Occipital lobe (tissue), 2 donors: ENCODE measurements around the gene SEC31B. TPM values are rescaled to one million over a fixed set of nuclear protein-coding genes. Genes with fewer than 3 reads are reported as not detected.

ENCODE experiments used
- DNase-seq: peaks from one replicate; lab custom pipeline; 2025; lab: John Stamatoyannopoulos, UW
- total RNA-seq: library from RNA; depleted of rRNA; stranded (reverse); fragments of >200 nt; gene quantifications from one replicate; pipeline ENCODE4 v1.2.3, GENCODE V29; 2014

Gene SEC31B
- total RNA-seq, 1 donor from 2014 or later = 3.7 TPM

GRCh38 chr10:100498059-100498458 is 21.6 kb downstream of the SEC31B start:
- no peak for DNase-seq

- no peak for DNase-seq
These were observed 23.1 kb downstream of the SEC31B start for GRCh38 chr10:100496567-100496966.

GRCh38 chr10:100490531-100490930 is 29.1 kb downstream of the SEC31B start:
- DNase-seq = no peak

GRCh38 chr10:100489396-100489795 is 30.3 kb downstream of the SEC31B start:
- no peak for DNase-seq

- DNase-seq = no peak
These were observed 32.1 kb downstream of the SEC31B start for GRCh38 chr10:100487529-100487928.

- no peak for DNase-seq
These were observed 33.7 kb downstream of the SEC31B start for GRCh38 chr10:100485801-100486495.

GRCh38 chr10:100485366-100485765 is 34.3 kb downstream of the SEC31B start:
- DNase-seq = no peak

- DNase-seq = no peak
These were observed 35.6 kb downstream of the SEC31B start for GRCh38 chr10:100483876-100484666.

GRCh38 chr10:100482834-100483185 is 36.9 kb downstream of the SEC31B start:
- DNase-seq = no peak

- DNase-seq = peak; percentile 40
These were observed 37.4 kb downstream of the SEC31B start for GRCh38 chr10:100482181-100482833.

GRCh38 chr10:100481462-100482081 is 38.1 kb downstream of the SEC31B start:
- DNase-seq = peak; percentile 77

- DNase-seq = no peak
These were observed 39.7 kb downstream of the SEC31B start for GRCh38 chr10:100480002-100480401.

GRCh38 chr10:100479037-100479436 is 40.6 kb downstream of the SEC31B start:
- no peak for DNase-seq

- no peak for DNase-seq
These were observed 41.7 kb downstream of the SEC31B start for GRCh38 chr10:100477970-100478369.

- DNase-seq = no peak
These were observed 49.3 kb downstream of the SEC31B start for GRCh38 chr10:100470367-100470766.

GRCh38 chr10:100469756-100470155 is 49.9 kb downstream of the SEC31B start:
- no peak for DNase-seq

- no peak for DNase-seq
These were observed 50.7 kb downstream of the SEC31B start for GRCh38 chr10:100468978-100469377.

GRCh38 chr10:100468322-100468721 is 51.3 kb downstream of the SEC31B start:
- DNase-seq = no peak

- no peak for DNase-seq
These were observed 57.0 kb downstream of the SEC31B start, which contains the start of gene WNT8B for GRCh38 chr10:100462709-100463108. Gene WNT8B, plus strand, starts transcription at chr10:100463009. Its CDS starts 160 bp downstream, at chr10:100463169.

- no peak for DNase-seq
These were observed 70.7 kb downstream of the SEC31B start for GRCh38 chr10:100448951-100449350.

GRCh38 chr10:100447663-100448062 is 72.0 kb downstream of the SEC31B start:
- no peak for DNase-seq
